HG03060 (cell line): ENCODE results near the gene NUP160.
"Not testable (repeated sequence)": the region's sequence is repeated elsewhere in the genome, so short reads cannot be mapped to it uniquely, and the experiment has no call there.

ENCODE experiments used
- ATAC-seq: cut with Tn5 transposase; IDR thresholded peaks from one replicate; pipeline ENCODE4 v1.9.1; 2021; ENCODE audit warnings: low read depth, moderate number of reproducible peaks; ENCODE audit not compliant: unreplicated experiment

The NUP160 gene

GRCh38 chr11:47791774-47792430 is 56.2 kb downstream of the NUP160 start:
- no peak for ATAC-seq

GRCh38 chr11:47790017-47790416 is 58.1 kb downstream of the NUP160 start:
- not testable (repeated sequence) for ATAC-seq

- no peak for ATAC-seq
Observed at GRCh38 chr11:47788181-47788580, 60.0 kb downstream of the NUP160 start.

GRCh38 chr11:47786373-47786772 is 61.8 kb downstream of the NUP160 start:
- ATAC-seq: no peak

GRCh38 chr11:47784785-47785381 is 63.3 kb downstream of the NUP160 start:
- ATAC-seq: no peak

- no peak for ATAC-seq
Observed at GRCh38 chr11:47783087-47783610, 65.0 kb downstream of the NUP160 start.

GRCh38 chr11:47778878-47779483 is 69.2 kb downstream of the NUP160 start:
- no peak for ATAC-seq

- no peak for ATAC-seq
Observed at GRCh38 chr11:47775240-47775869, 72.8 kb downstream of the NUP160 start.

- no peak for ATAC-seq
Observed at GRCh38 chr11:47773882-47774281, 74.3 kb downstream of the NUP160 start.

GRCh38 chr11:47769556-47769955 is 78.6 kb downstream of the NUP160 start:
- ATAC-seq: not testable (repeated sequence)

GRCh38 chr11:47768101-47768612 is 80.0 kb downstream of the NUP160 start:
- no peak for ATAC-seq

GRCh38 chr11:47766509-47767227 is 81.5 kb downstream of the NUP160 start:
- ATAC-seq: peak; percentile 6

GRCh38 chr11:47765086-47765485 is 83.1 kb downstream of the NUP160 start:
- ATAC-seq: no peak

- not testable (repeated sequence) for ATAC-seq
Observed at GRCh38 chr11:47759291-47759690, 88.9 kb downstream of the NUP160 start.

- no peak for ATAC-seq
Observed at GRCh38 chr11:47756208-47756607, 91.9 kb downstream of the NUP160 start.

GRCh38 chr11:47750725-47751124 is 97.4 kb downstream of the NUP160 start:
- no peak for ATAC-seq

- ATAC-seq: not testable (repeated sequence)
Observed at GRCh38 chr11:47742494-47742893, 105.7 kb downstream of the NUP160 start.

GRCh38 chr11:47737817-47738216 is 110.3 kb downstream of the NUP160 start:
- not testable (repeated sequence) for ATAC-seq

- no peak for ATAC-seq
Observed at GRCh38 chr11:47732271-47732670, 115.9 kb downstream of the NUP160 start.

GRCh38 chr11:47731475-47731874 is 116.7 kb downstream of the NUP160 start:
- ATAC-seq: no peak
